GM23248 (cell line): Measurements from ENCODE around the gene HOOK1. TPM values are rescaled to one million over a fixed set of nuclear protein-coding genes. Genes with fewer than 3 reads are reported as not detected.

Experiments used
- DNase-seq: peaks from one replicate; pipeline ENCODE4 v3.0.0-alpha.2; 2015
- H2AFZ ChIP-seq: fragments of 200-600 bp; sonication (generic); 2 replicates; pipeline ENCODE4 v1.6.1; 2016; ENCODE audit warnings: antibody characterized with exemption
- H3F3A ChIP-seq: fragments of 200-600 bp; sonication (generic); 2 replicates; pipeline ENCODE4 v1.6.1; 2016; ENCODE audit warnings: mild to moderate bottlenecking, antibody characterized with exemption, mixed run types; ENCODE audit not compliant: insufficient read depth
- H3K27ac ChIP-seq: fragments of 200-600 bp; sonication (generic); 2 replicates; pipeline ENCODE4 v1.5.1; 2016; ENCODE audit warnings: mild to moderate bottlenecking
- H3K27me3 ChIP-seq: fragments of 200-600 bp; sonication (generic); replicated peaks from 2 replicates; pipeline ENCODE4 v1.6.1; 2016; ENCODE audit warnings: mild to moderate bottlenecking; ENCODE audit not compliant: insufficient read depth
- H3K36me3 ChIP-seq: fragments of 200-600 bp; sonication (generic); 2 replicates; pipeline ENCODE4 v1.6.1; 2016; ENCODE audit warnings: low read depth, mild to moderate bottlenecking
- H3K4me1 ChIP-seq: fragments of 200-600 bp; sonication (generic); 2 replicates; pipeline ENCODE4 v1.6.1; 2016; ENCODE audit warnings: mild to moderate bottlenecking; ENCODE audit not compliant: insufficient read depth
- H3K4me2 ChIP-seq: fragments of 200-600 bp; sonication (generic); one replicate; pipeline ENCODE4 v1.6.1; 2016; ENCODE audit warnings: mild to moderate bottlenecking; ENCODE audit not compliant: unreplicated experiment
- H3K4me3 ChIP-seq: fragments of 200-600 bp; sonication (generic); 2 replicates; pipeline ENCODE4 v1.5.1; 2016; ENCODE audit warnings: mild to moderate bottlenecking
- H3K79me2 ChIP-seq: fragments of 200-600 bp; sonication (generic); 2 replicates; pipeline ENCODE4 v1.6.1; 2016; ENCODE audit warnings: mild to moderate bottlenecking; ENCODE audit not compliant: insufficient read depth
- H3K9ac ChIP-seq: fragments of 200-600 bp; sonication (generic); 2 replicates; pipeline ENCODE4 v1.6.1; 2016; ENCODE audit warnings: mild to moderate bottlenecking
- H3K9me2 ChIP-seq: fragments of 200-600 bp; sonication (generic); 2 replicates; pipeline ENCODE4 v1.6.1; 2016; ENCODE audit warnings: mixed run types, mild to moderate bottlenecking, moderate library complexity; ENCODE audit not compliant: insufficient read depth
- H3K9me3 ChIP-seq: fragments of 200-600 bp; sonication (generic); one replicate; pipeline ENCODE4 v1.6.1; 2017; ENCODE audit warnings: low read depth
- H4K20me1 ChIP-seq: fragments of 200-600 bp; sonication (generic); 2 replicates; pipeline ENCODE4 v1.6.0; 2016; ENCODE audit not compliant: insufficient read depth
- EZH2 ChIP-seq: fragments of 200-600 bp; sonication (generic); IDR thresholded peaks from 2 replicates; pipeline ENCODE4 v1.6.1; 2018; ENCODE audit warnings: antibody characterized with exemption, mild to moderate bottlenecking; ENCODE audit not compliant: insufficient read depth, poor library complexity, severe bottlenecking
- EZH2phosphoT487 ChIP-seq: fragments of 200-600 bp; sonication (generic); IDR thresholded peaks from 2 replicates; pipeline ENCODE4 v1.6.1; 2018; ENCODE audit warnings: antibody characterized with exemption, moderate library complexity, mild to moderate bottlenecking, low read depth; ENCODE audit not compliant: insufficient read depth
- WGBS, 2 experiments: methylation state at CpG; one replicate each; pipeline ENCODE4 v1.1.6; 2015 to 2017; ENCODE audit warnings: low lambda C conversion rate in 2 of 2, low coverage in 1 of 2; ENCODE audit errors: missing lambda C conversion rate in 2 of 2; 5-methylcytosine and 5-hydroxymethylcytosine counted together
- in situ Hi-C: fragments of 300-500 bp; cut with MboI; formaldehyde crosslinking; loops from 2 replicates; pipeline ENCODE4 v1.15.0; 2020
- polyA plus RNA-seq: library from polyadenylated mRNA; unstranded; fragments of >200 nt; fragmentation: Nextera tagmentation; extraction: Ambion mirVana; gene quantifications from 2 replicates; pipeline ENCODE4 v1.2.1, GENCODE V29; 2016
- total RNA-seq: library from RNA; depleted of rRNA; stranded (reverse); fragments of >200 nt; shearing (Covaris generic); gene quantifications from 2 replicates; pipeline ENCODE4 v1.2.3, GENCODE V29; 2014

Gene HOOK1
- total and polyA plus RNA-seq, 2 experiments from 2014 or later = not detected

DNA sequence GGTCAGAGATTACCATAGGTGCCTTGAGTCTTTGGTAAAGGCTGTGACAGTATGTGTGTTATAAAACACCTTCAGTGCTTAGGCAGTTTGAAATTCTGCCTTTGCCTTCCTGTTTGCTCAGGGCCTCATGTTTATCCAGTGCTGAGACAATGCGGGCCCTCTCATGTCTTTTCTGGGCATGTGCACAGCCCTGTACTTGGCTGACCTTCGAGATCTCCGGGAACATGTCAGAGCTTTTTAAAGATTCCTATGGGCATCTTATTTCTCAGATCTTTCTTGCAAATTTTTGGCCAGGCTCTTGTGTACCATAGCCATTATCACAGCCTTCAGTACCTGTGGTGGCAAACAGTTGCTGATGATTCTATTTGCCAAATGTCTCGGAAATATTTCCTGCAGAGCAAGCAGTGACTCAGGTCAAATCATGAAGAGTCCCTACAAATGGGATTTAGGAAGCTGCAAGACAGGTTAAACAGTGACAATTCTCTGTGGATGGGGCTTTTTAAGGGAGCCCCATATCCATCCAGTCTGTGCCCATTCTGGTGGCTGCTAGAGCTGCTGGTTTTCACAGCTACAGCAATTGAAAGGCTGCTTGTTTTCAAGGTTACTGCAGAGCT, 42.1 kb downstream of the HOOK1 start:
- Histone ChIP-seq H3K9me2 (no peaks in the 10 kb centered on the region), H3K27me3 (no peaks in the 10 kb centered on the region), H3F3A (no peaks in the 10 kb centered on the region), H3K4me3 (no peak overlapping the region), H3K4me1 (no peaks in the 10 kb centered on the region), H3K4me2 (no peak overlapping the region), H3K79me2 (no peaks in the 10 kb centered on the region), H2AFZ (no peak overlapping the region), H3K27ac (no peak overlapping the region), H3K9me3 (no peaks in the 10 kb centered on the region), H3K9ac (no peak overlapping the region), H4K20me1 (no peaks in the 10 kb centered on the region), H3K36me3 (no peaks in the 10 kb centered on the region)
- in situ Hi-C loops = no loop called here
- 55 to 70% methylated on average over 4 of the region's 4 CpGs for WGBS, 2 experiments
- TF ChIP-seq EZH2 = no peak
- no peak for TF ChIP-seq EZH2phosphoT487
- DNase-seq = no peak

DNA sequence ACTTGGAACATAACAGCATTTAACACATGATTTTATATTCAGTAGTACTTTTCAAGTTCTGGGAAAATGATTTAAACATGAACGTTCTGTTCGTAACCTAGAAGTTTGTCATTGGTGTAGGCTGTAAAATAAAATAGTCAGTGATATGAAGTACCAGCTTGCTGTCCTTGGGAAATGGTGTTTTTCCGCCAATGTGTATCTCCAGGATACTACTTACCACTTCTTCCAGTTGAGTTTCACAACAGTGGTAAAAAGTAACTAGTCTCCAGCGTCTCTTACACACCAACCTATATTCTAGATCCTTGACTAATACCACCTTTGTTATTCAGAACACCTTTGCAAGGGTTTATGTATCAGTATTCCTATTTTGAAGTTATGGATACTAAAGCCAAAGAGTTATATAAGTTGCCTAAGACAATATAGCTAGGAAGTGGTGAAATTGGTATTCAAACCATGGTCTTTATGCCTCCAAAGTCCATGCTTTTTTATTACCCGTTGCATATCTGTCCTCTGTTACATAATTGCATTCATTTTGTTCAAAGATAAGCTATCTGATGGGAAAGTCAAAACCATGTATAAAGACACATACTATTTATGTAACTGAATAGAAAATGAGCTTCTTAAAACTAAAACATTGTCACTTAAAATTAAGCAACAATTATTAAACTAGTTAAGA, 43.1 kb downstream of the HOOK1 start:
- Histone ChIP-seq H3F3A (no peaks in the 10 kb centered on the region), H3K4me3 (no peak overlapping the region), H3K79me2 (no peaks in the 10 kb centered on the region), H3K4me1 (no peaks in the 10 kb centered on the region), H3K9me3 (no peaks in the 10 kb centered on the region), H3K9me2 (no peaks in the 10 kb centered on the region), H3K27ac (no peak overlapping the region), H3K4me2 (no peak overlapping the region), H3K9ac (no peak overlapping the region), H2AFZ (no peak overlapping the region), H4K20me1 (no peaks in the 10 kb centered on the region), H3K36me3 (no peaks in the 10 kb centered on the region), H3K27me3 (no peaks in the 10 kb centered on the region)
- WGBS, 2 experiments = 49 to 54% methylated on average over 5 of the region's 5 CpGs
- in situ Hi-C loops = no loop called here
- no peak for TF ChIP-seq EZH2phosphoT487
- TF ChIP-seq EZH2 = no peak
- DNase-seq = no peak

DNA sequence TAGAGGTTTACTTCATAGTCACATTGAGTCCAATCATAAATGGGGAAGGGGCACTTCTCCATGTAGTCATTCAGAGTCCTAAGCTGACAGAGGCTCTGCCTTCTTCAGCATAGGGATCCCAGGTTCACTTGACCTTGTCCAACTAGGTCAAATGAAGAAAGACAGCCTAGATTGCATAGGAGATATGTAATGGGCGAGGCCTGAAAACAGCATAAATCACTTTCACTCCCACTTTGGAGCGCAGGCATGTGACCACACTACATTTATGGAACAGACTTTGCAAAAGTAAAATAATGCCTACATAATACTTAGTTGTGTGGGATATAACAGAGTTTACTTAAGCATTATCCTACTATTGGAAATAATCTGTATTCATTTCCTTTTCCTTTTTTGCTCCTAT, 51.7 kb downstream of the HOOK1 start:
- Histone ChIP-seq H3K27ac (no peak overlapping the region), H3K9me2 (no peaks in the 10 kb centered on the region), H3K79me2 (no peaks in the 10 kb centered on the region), H3K27me3 (no peaks in the 10 kb centered on the region), H3K4me3 (no peak overlapping the region), H3K4me2 (no peak overlapping the region), H2AFZ (no peak overlapping the region), H3K36me3 (no peaks in the 10 kb centered on the region), H3K9me3 (no peaks in the 10 kb centered on the region), H3K9ac (no peak overlapping the region), H3K4me1 (no peaks in the 10 kb centered on the region), H4K20me1 (no peaks in the 10 kb centered on the region), H3F3A (no peaks in the 10 kb centered on the region)
- 53 to 64% methylated on average over 2 of the region's 2 CpGs for WGBS, 2 experiments
- no peak for DNase-seq
- in situ Hi-C loops = no loop called here
- TF ChIP-seq EZH2 = no peak
- no peak for TF ChIP-seq EZH2phosphoT487

DNA sequence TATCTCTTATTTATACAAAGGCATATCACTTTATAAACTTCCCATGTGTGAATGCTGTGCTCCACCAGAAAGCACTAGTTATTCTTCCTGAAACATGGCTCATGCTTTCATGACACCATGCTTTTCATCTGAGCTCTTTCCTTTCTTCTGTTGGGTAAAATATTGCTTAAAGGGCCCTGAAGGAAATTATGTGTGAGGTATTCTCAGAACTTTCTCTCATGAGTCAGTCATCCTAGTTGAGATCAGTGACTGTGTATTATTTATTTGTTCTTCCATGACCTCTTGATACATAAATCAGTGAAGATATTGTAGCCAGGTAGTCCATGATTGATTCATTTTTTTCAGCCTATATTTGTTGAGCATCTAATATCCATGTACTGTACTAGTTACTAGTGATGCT, 57.0 kb downstream of the HOOK1 start:
- in situ Hi-C loops = no loop called here

More for the DNA sequence above, 57.0 kb downstream of the HOOK1 start:
- Histone ChIP-seq H3K4me1 (no peaks in the 10 kb centered on the region), H3K36me3 (no peaks in the 10 kb centered on the region), H3K27ac (no peak overlapping the region), H3K4me3 (no peak overlapping the region), H3K27me3 (no peaks in the 10 kb centered on the region), H3K79me2 (no peaks in the 10 kb centered on the region), H2AFZ (no peak overlapping the region), H3K4me2 (no peak overlapping the region), H3K9me2 (no peaks in the 10 kb centered on the region), H3F3A (no peaks in the 10 kb centered on the region), H3K9ac (no peak overlapping the region), H3K9me3 (no peaks in the 10 kb centered on the region), H4K20me1 (no peaks in the 10 kb centered on the region)
- no peak for DNase-seq
- TF ChIP-seq EZH2 (no peak), EZH2phosphoT487 (no peak)
